Neuronal stem cell (in vitro differentiated cells): ENCODE data around the gene SLCO3A1.

Experiments used
- DNase-seq: peaks from one replicate; pipeline ENCODE4 v3.0.0-alpha.2; 2013; ENCODE audit warnings: low spot score
- H2AFZ ChIP-seq: one replicate; pipeline ENCODE4 v1.6.1; 2013; ENCODE audit warnings: mild to moderate bottlenecking, low read length, inconsistent platforms
- H2AK5ac ChIP-seq: 2 replicates; pipeline ENCODE4 v1.6.1; 2013; ENCODE audit warnings: low read depth, mild to moderate bottlenecking, inconsistent platforms, low read length, moderate library complexity, mixed read lengths
- H2BK120ac ChIP-seq: 2 replicates; pipeline ENCODE4 v1.6.1; 2013; ENCODE audit warnings: low read depth, mild to moderate bottlenecking, inconsistent platforms, low read length, moderate library complexity, mixed read lengths
- H2BK12ac ChIP-seq: one replicate; pipeline ENCODE4 v1.6.1; 2013; ENCODE audit warnings: low read length, inconsistent platforms
- H2BK15ac ChIP-seq: 2 replicates; pipeline ENCODE4 v1.6.1; 2013; ENCODE audit warnings: mild to moderate bottlenecking, low read length, inconsistent platforms, mixed read lengths
- H2BK5ac ChIP-seq: one replicate; pipeline ENCODE4 v1.6.1; 2013; ENCODE audit warnings: inconsistent platforms, mild to moderate bottlenecking, low read length, moderate library complexity
- H3K14ac ChIP-seq: one replicate; pipeline ENCODE4 v1.6.1; 2013; ENCODE audit warnings: low read length, inconsistent platforms
- H3K18ac ChIP-seq: 2 replicates; pipeline ENCODE4 v1.6.1; 2013; ENCODE audit warnings: low read length, inconsistent platforms
- H3K23ac ChIP-seq: 2 replicates; pipeline ENCODE4 v1.6.1; 2013; ENCODE audit warnings: low read depth, mild to moderate bottlenecking, mixed read lengths, low read length, inconsistent platforms; ENCODE audit not compliant: poor library complexity
- H3K27ac ChIP-seq: replicated peaks from 3 replicates; pipeline ENCODE4 v1.5.1; 2013; ENCODE audit warnings: low read length, inconsistent platforms
- H3K27me3 ChIP-seq, 3 experiments: 2 replicates each; pipeline ENCODE4 v1.6.1; 2013; ENCODE audit warnings: low read length in 3 of 3, mild to moderate bottlenecking in 2 of 3, inconsistent platforms in 1 of 3, low read depth in 1 of 3, mixed read lengths in 1 of 3, moderate library complexity in 1 of 3; ENCODE audit not compliant: control insufficient read depth in 3 of 3, insufficient read depth in 3 of 3
- H3K36me3 ChIP-seq, 2 donors: replicated peaks in 1 of 2; 2 replicates each; pipeline ENCODE4 v1.6.1; 2013; ENCODE audit warnings: low read length in 2 of 2; ENCODE audit not compliant: control insufficient read depth in 2 of 2, insufficient read depth in 2 of 2
- H3K4ac ChIP-seq: 2 replicates; pipeline ENCODE4 v1.6.1; 2013; ENCODE audit warnings: inconsistent platforms, mild to moderate bottlenecking, low read length, moderate library complexity
- H3K4me1 ChIP-seq, 2 donors: 1 replicate in 1 of 2; 2 replicates in 1 of 2; pipeline ENCODE4 v1.6.1; 2013; ENCODE audit warnings: low read length in 2 of 2, low read depth in 1 of 2; ENCODE audit not compliant: control insufficient read depth in 2 of 2, insufficient read depth in 1 of 2
- H3K4me2 ChIP-seq: one replicate; pipeline ENCODE4 v1.6.1; 2013; ENCODE audit warnings: mild to moderate bottlenecking, low read length, inconsistent platforms; ENCODE audit not compliant: insufficient read depth, poor library complexity, severe bottlenecking
- H3K4me3 ChIP-seq, 2 donors: 2 replicates each; pipeline ENCODE4 v1.5.1; 2013; ENCODE audit warnings: low read length in 2 of 2, mild to moderate bottlenecking in 2 of 2, inconsistent platforms in 1 of 2, moderate library complexity in 1 of 2
- H3K79me1 ChIP-seq: one replicate; pipeline ENCODE4 v1.6.1; 2013; ENCODE audit warnings: low read depth, mild to moderate bottlenecking, inconsistent platforms, low read length, moderate library complexity
- H3K9ac ChIP-seq: one replicate; pipeline ENCODE4 v1.6.1; 2013; ENCODE audit warnings: mild to moderate bottlenecking, low read depth, low read length, inconsistent platforms; ENCODE audit not compliant: poor library complexity
- H3K9me3 ChIP-seq, 2 donors: replicated peaks in 1 of 2; 2 replicates each; pipeline versions ENCODE3 to v1.6.1; 2013; ENCODE audit warnings: low read length in 2 of 2, mild to moderate bottlenecking in 2 of 2, inconsistent platforms in 1 of 2, low read depth in 1 of 2, mixed read lengths in 1 of 2, moderate library complexity in 1 of 2; ENCODE audit not compliant: control insufficient read depth in 2 of 2, insufficient read depth in 1 of 2
- H4K8ac ChIP-seq: one replicate; pipeline ENCODE4 v1.6.1; 2013; ENCODE audit warnings: low read depth, mild to moderate bottlenecking, inconsistent platforms, low read length, moderate library complexity
- H4K91ac ChIP-seq: one replicate; pipeline ENCODE4 v1.6.1; 2013; ENCODE audit warnings: low read length, low read depth, mild to moderate bottlenecking, inconsistent platforms; ENCODE audit not compliant: poor library complexity
- WGBS, 2 donors: extraction: QIAGEN DNeasy Blood & Tissue Kit; methylation state at CpG; one replicate each; pipeline ENCODE4 v1.1.7; 2013; ENCODE audit warnings: missing lambda C conversion rate in 2 of 2, mixed read lengths in 1 of 2; ENCODE audit not compliant: insufficient read length in 2 of 2, insufficient replicate concordance in 1 of 2; ENCODE audit errors: extremely low coverage in 2 of 2; 5-methylcytosine and 5-hydroxymethylcytosine counted together

The SLCO3A1 gene

GRCh38 chr15:91857224-91857585, 3.7 kb downstream of the SLCO3A1 start:
- no peak for DNase-seq
- no peak overlapping the region for H3K23ac ChIP-seq
- H4K8ac ChIP-seq = no peak overlapping the region
- no peak overlapping the region for H3K4ac ChIP-seq
- peaks cover 0 to 18% of the 10 kb centered on the region in 2 donors for H3K4me1 ChIP-seq
- H3K9me3 ChIP-seq = no peaks in the 10 kb centered on the region
- no peak overlapping the region for H3K18ac ChIP-seq
- no peak overlapping the region for H2AFZ ChIP-seq
- no peak overlapping the region for H3K27ac ChIP-seq
- no peak overlapping the region for H2BK5ac ChIP-seq
- H3K4me3 ChIP-seq = no peak overlapping the region
- no peak overlapping the region for H3K4me2 ChIP-seq
- no peaks in the 10 kb centered on the region for H3K79me1 ChIP-seq
- H3K27me3 ChIP-seq = peaks cover 0 to 46% (median 6%) of the 10 kb centered on the region in 3 experiments
- WGBS, 2 donors = no CpG with 5 or more reads among the region's 3 CpGs
- H2BK120ac ChIP-seq = no peak overlapping the region
- H2BK15ac ChIP-seq = no peak overlapping the region
- H3K36me3 ChIP-seq = no peaks in the 10 kb centered on the region
- no peak overlapping the region for H3K14ac ChIP-seq
- H2AK5ac ChIP-seq = no peak overlapping the region
- H3K9ac ChIP-seq = no peak overlapping the region
- H2BK12ac ChIP-seq = no peak overlapping the region
- H4K91ac ChIP-seq = no peak overlapping the region

GRCh38 chr15:91857772-91858171, 4.3 kb downstream of the SLCO3A1 start:
- Histone ChIP-seq H3K79me1 (no peaks in the 10 kb centered on the region), H3K18ac (no peak overlapping the region), H4K91ac (no peak overlapping the region), H2BK120ac (no peak overlapping the region), H3K27ac (no peak overlapping the region), H4K8ac (no peak overlapping the region), H3K23ac (no peak overlapping the region), H2BK15ac (no peak overlapping the region), H2AK5ac (no peak overlapping the region), H3K27me3 (peaks cover 0 to 41% (median 6%) of the 10 kb centered on the region in 3 experiments), H3K9ac (no peak overlapping the region), H3K4me3 (no peak overlapping the region), H3K4ac (no peak overlapping the region), H2BK5ac (no peak overlapping the region), H2BK12ac (no peak overlapping the region), H3K4me1 (peaks cover 0 to 16% of the 10 kb centered on the region in 2 donors), H2AFZ (no peak overlapping the region), H3K14ac (no peak overlapping the region), H3K9me3 (no peaks in the 10 kb centered on the region), H3K36me3 (no peaks in the 10 kb centered on the region), H3K4me2 (no peak overlapping the region)
- WGBS, 2 donors = no CpG with 5 or more reads among the region's 2 CpGs
- no peak for DNase-seq

GRCh38 chr15:91860498-91860897, 7.0 kb downstream of the SLCO3A1 start:
- H3K4me1 ChIP-seq = peaks cover 0 to 20% of the 10 kb centered on the region in 2 donors
- H2AFZ ChIP-seq = no peak overlapping the region
- no peak overlapping the region for H3K4me3 ChIP-seq
- H3K14ac ChIP-seq = no peak overlapping the region
- no peaks in the 10 kb centered on the region for H3K36me3 ChIP-seq
- H3K4ac ChIP-seq = no peak overlapping the region
- no peak overlapping the region for H2BK5ac ChIP-seq
- peak overlapping the region; percentile 0 for H3K18ac ChIP-seq
- H4K91ac ChIP-seq = no peak overlapping the region
- H3K9ac ChIP-seq = no peak overlapping the region
- H3K4me2 ChIP-seq = no peak overlapping the region
- H3K79me1 ChIP-seq = no peaks in the 10 kb centered on the region
- H2AK5ac ChIP-seq = no peak overlapping the region
- H3K23ac ChIP-seq = no peak overlapping the region
- WGBS, 2 donors = no CpG with 5 or more reads among the region's 7 CpGs
- H2BK12ac ChIP-seq = no peak overlapping the region
- H4K8ac ChIP-seq = no peak overlapping the region
- H2BK120ac ChIP-seq = no peak overlapping the region
- no peaks in the 10 kb centered on the region for H3K9me3 ChIP-seq
- H3K27me3 ChIP-seq = peaks cover 0 to 19% (median 0%) of the 10 kb centered on the region in 3 experiments
- H2BK15ac ChIP-seq = no peak overlapping the region
- no peak overlapping the region for H3K27ac ChIP-seq
- no peak for DNase-seq

- H2BK5ac ChIP-seq = no peak overlapping the region
- no peak overlapping the region for H4K91ac ChIP-seq
- no CpG with 5 or more reads among the region's 6 CpGs for WGBS, 2 donors
- no peak overlapping the region for H3K9ac ChIP-seq
- H3K4me1 ChIP-seq = peaks cover 0 to 20% of the 10 kb centered on the region in 2 donors
- no peaks in the 10 kb centered on the region for H3K36me3 ChIP-seq
- H2BK120ac ChIP-seq = no peak overlapping the region
- H2AK5ac ChIP-seq = no peak overlapping the region
- no peaks in the 10 kb centered on the region for H3K9me3 ChIP-seq
- H3K4ac ChIP-seq = no peak overlapping the region
- H3K4me2 ChIP-seq = no peak overlapping the region
- peak overlapping the region; percentile 0 for H3K18ac ChIP-seq
- no peak overlapping the region for H2BK15ac ChIP-seq
- no peak overlapping the region for H2BK12ac ChIP-seq
- H3K79me1 ChIP-seq = no peaks in the 10 kb centered on the region
- H3K23ac ChIP-seq = no peak overlapping the region
- no peak overlapping the region for H4K8ac ChIP-seq
- no peak overlapping the region for H3K14ac ChIP-seq
- DNase-seq = peak; percentile 12
- no peak overlapping the region for H2AFZ ChIP-seq
- H3K4me3 ChIP-seq = no peak overlapping the region
- H3K27me3 ChIP-seq = peaks cover 0 to 12% (median 0%) of the 10 kb centered on the region in 3 experiments
- H3K27ac ChIP-seq = peak overlapping the region; percentile 57
Measured at GRCh38 chr15:91861223-91861622, 7.7 kb downstream of the SLCO3A1 start.
